Stimulated activated naive CD4-positive, alpha-beta T cell (primary cell): ENCODE measurements around the gene IGF2BP3.
"Not testable (repeated sequence)": the region's sequence is repeated elsewhere in the genome, so short reads cannot be mapped to it uniquely, and the experiment has no call there.

Experiments
- DNase-seq, 6 experiments: peaks; one replicate each; lab custom pipeline; 2025; lab: John Stamatoyannopoulos, UW

The IGF2BP3 gene

GRCh38 chr7:23341846-23342598, 128.3 kb downstream of the IGF2BP3 start:
- no peak for DNase-seq

GRCh38 chr7:23338863-23339262, 131.4 kb downstream of the IGF2BP3 start:
- no peak for DNase-seq

- no peak for DNase-seq
Measured at GRCh38 chr7:23338439-23338838, 131.9 kb downstream of the IGF2BP3 start.

- DNase-seq: no peak
Measured at GRCh38 chr7:23337374-23337773, 132.9 kb downstream of the IGF2BP3 start.

- no peak for DNase-seq
Measured at GRCh38 chr7:23336799-23337283, 133.4 kb downstream of the IGF2BP3 start.

GRCh38 chr7:23336086-23336485, 134.2 kb downstream of the IGF2BP3 start:
- no peak for DNase-seq

GRCh38 chr7:23335621-23336020, 134.7 kb downstream of the IGF2BP3 start:
- no peak for DNase-seq

GRCh38 chr7:23335136-23335535, 135.2 kb downstream of the IGF2BP3 start:
- DNase-seq: no peak

- DNase-seq: no peak
Measured at GRCh38 chr7:23334482-23335056, 135.7 kb downstream of the IGF2BP3 start.

- no peak for DNase-seq
Measured at GRCh38 chr7:23333671-23334246, 136.5 kb downstream of the IGF2BP3 start.

GRCh38 chr7:23332910-23333612, 137.2 kb downstream of the IGF2BP3 start:
- no peak for DNase-seq

GRCh38 chr7:23332193-23332592, 138.1 kb downstream of the IGF2BP3 start:
- DNase-seq: no peak

- DNase-seq: no peak
Measured at GRCh38 chr7:23331132-23331531, 139.2 kb downstream of the IGF2BP3 start.

- DNase-seq: no peak
Measured at GRCh38 chr7:23315366-23315765, 154.9 kb downstream of the IGF2BP3 start.

GRCh38 chr7:23312141-23312540, 158.2 kb downstream of the IGF2BP3 start:
- DNase-seq: not testable (repeated sequence)

GRCh38 chr7:23308754-23309153, 161.5 kb downstream of the IGF2BP3 start:
- no peak for DNase-seq

- no peak for DNase-seq
Measured at GRCh38 chr7:23306936-23307521, 163.3 kb downstream of the IGF2BP3 start.

GRCh38 chr7:23299770-23300300, 170.5 kb downstream of the IGF2BP3 start:
- DNase-seq: no peak

GRCh38 chr7:23298885-23299769, 171.2 kb downstream of the IGF2BP3 start, which contains the start of gene MALSU1:
Gene MALSU1, plus strand, starts transcription at chr7:23299339. Its CDS starts 14 bp downstream, at chr7:23299353.
- peak; percentile 86 to 94 (median 92) for DNase-seq

- no peak for DNase-seq
Measured at GRCh38 chr7:23298141-23298881, 172.0 kb downstream of the IGF2BP3 start.
